ENCODE results near the gene DCD.
"Not testable (repeated sequence)": the region's sequence is repeated elsewhere in the genome, so short reads cannot be mapped to it uniquely, and the experiment has no call there.

DCD gene

DNA sequence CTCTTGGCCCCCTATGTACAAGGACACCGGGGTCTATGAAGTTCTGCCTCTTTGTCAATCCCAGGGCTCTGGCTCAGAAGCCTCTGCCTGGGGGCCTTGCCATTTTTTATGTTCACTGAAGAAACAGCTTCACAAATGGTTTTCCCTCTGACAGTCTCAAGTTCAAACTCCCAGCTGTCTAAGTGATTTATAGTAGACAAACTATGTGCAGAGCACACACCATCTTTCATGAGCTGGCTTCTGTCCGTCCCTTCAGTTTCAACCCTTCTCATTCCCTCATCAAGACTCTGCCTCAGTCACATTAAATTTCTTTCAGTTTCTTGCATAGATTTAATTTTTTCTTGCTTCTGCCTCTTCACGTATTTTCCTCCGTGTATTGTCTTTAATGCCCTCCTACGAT, 2.7 kb upstream of the DCD start:
- ATAC-seq = no peak

DNA sequence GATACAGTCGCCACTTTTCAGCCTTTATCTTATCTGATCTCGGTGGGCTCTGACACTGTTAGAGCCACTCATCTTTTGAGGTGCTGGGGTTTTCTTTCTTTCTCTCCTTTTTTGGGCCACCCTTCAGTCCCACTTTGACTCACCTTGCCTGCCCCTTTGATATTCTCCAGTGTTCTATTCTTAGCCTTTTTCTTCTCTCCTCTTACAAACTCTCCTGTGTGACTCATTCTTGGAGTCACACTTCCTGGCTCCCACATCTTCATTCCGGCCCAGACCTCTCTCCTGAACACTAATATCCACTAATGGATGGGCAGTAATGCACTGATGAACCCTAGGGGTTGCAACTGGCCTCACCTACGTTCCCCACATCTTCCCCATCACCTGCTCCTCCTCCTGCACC, 2.2 kb upstream of the DCD start:
- ATAC-seq = no peak

DNA sequence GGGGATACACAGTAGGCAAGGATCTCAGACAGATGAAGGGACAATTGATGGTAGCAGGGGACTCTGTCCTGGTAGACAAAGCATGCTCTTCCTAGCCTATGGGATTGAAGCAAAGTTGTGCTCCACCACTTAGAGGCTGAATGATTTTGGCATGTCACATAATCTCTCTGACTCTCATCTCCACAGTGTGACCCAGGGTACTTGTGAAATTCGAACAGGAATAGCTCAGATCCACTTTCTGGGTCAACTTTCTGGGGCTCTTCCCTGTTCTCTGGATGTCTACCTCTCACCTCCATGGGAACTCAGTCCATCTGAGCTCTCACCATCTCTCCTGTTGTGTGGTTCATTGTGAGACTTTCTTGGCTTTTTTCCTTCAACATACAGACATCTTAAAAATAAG, 1.7 kb upstream of the DCD start:
- ATAC-seq = no peak

DNA sequence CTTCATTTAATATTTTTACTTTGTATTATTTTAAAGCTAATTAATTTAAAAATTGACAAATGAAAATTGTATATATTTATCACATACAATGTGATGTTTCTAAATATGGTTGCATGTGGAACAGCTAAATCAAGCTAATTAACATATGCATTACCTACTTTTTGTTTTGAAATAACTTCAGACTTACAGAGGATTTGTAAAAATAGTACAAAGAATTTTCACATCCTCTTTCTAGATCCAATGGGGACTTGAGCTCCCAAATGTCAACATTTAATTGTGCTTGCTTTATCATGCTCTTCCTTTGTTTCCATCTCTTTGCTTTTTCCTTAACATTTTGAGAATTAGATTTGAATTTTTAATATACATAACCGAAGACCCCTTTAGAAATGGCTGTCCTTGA, 6.6 kb downstream of the DCD start:
- no peak for ATAC-seq

DNA sequence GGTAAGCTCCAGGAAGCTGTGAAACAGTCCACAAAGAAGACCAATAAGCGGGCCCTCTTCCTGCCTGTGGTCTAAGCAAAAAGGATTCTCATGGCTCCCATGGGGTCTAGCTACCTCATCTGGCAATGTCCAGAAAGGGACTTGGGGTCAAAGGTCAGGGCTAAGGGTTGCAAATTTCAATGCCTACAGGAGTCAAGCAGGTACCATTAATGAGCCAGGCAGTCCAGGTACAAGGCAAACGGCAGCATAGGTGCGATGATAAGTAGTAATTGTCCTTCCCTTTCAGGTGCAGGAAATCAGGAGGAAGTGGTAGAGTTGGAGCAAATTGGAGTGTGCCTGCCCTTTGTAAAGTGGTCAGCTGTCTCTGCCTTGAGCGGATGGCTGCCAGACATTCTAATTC, 7.1 kb downstream of the DCD start:
- ATAC-seq = no peak

DNA sequence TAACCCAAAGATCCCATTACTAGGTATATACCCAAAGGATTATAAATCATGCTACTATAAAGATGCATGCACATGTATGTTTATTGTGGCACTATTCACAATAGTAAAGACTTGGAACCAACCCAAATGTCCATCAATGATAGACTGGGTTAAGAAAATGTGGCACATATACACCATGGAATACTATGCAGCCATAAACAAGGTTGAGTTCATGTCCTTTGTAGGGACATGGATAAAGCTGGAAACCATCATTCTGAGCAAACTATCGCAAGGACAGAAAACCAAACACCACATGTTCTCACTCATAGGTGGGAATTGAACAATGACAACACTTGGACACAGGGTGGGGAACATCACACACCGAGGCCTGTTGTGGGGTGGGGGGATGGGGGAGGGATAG, 9.1 kb downstream of the DCD start:
- ATAC-seq = not testable (repeated sequence)

DNA sequence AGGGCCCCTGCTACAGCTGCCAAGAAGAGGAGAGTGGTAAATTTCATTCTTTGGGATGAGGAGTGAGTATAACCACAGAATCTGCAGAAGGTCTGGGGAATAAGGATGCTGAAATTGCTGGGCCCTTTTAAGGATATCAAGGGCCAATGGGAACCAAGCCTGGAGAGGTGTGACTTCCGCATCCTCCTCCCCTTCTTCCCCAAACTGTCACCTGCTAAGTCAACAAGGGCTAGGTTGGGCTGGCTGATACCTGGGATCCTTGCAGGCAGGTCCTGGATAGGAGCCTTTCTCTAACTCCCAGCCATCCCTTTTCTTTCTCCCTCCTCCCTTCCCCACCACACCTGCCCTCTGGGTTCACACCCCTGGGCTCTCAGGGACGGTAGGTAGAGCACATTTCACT, 13.4 kb downstream of the DCD start, which contains the start of gene LACRT:
LACRT (minus strand) TSS at position 101 of the 400 bp plus-strand sequence; CDS start at position 47, 54 bp downstream.
- ATAC-seq = no peak

DNA sequence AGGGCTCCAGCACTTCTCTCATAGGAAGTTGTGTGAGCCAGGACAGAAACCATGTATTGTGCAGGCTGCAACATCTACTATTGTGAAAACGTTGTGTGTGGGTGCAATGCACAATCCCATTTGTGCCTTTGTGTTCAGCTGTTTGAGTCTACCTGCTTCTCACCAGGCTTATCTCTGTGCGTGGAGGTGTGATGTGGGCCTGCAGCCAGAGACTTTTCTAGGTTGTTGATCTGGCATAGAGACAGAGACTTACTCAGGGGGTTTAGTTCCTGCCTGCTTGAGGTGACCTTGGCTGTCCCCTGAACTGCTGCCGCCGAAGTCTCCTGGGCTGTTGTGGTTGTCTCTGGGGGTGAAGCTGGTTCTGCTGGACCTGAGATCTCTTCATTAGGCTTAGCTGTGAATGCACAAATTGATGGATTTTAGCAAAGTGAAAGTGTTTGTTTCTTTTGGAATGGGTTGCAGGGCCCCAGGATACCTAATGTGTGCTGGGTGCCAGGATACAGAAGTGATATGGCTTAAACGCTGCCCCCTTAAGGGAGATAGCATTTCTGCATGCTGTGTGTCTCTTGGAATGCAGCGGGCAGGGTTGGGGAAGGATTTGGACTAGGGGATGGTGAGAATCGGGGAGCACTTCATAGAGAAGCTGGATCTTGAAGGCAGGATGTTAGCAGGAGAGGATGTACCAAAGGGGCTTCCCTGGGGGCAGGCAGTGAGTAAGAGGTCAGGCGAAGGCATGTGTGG, 16.0 kb downstream of the DCD start:
- no peak for ATAC-seq

DNA sequence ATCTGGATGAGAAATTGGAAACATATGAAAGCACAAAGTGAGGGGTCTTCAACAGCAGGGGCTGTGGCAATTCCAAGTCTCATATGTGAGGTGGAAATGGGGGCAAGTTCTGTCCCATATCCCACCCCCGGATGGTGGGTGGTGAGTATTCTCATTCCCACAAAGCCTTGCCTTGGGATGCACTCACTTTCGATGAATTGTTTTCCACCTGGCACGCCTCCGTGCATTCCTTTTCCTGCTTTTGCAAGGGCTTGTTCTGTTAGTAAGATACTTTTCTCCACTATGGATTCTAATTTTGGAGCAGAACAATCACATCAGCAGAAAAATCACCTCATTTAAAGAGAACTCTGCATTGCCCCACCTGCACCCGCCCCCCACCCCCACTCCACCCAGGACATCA, 16.6 kb downstream of the DCD start:
- ATAC-seq = no peak

DNA sequence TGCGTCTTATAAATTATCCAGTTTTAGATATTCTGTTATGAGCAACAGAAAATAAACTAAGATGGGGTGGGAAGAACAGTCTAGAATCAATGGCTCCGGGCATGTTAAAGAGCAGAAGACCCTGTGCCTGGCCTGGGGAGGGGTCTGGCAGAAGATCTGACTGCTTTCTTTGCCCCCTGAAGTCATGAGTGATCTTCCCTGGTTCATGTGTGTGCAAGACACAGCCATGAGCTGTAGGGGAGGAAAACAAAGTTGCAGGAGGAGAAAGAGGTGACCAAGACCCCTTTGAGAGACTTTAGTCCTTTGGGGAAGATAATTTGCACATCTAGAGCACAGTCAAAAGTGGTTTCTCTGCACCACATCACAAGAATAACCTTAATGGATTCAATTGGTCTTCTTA, 18.2 kb downstream of the DCD start:
- ATAC-seq = no peak

DNA sequence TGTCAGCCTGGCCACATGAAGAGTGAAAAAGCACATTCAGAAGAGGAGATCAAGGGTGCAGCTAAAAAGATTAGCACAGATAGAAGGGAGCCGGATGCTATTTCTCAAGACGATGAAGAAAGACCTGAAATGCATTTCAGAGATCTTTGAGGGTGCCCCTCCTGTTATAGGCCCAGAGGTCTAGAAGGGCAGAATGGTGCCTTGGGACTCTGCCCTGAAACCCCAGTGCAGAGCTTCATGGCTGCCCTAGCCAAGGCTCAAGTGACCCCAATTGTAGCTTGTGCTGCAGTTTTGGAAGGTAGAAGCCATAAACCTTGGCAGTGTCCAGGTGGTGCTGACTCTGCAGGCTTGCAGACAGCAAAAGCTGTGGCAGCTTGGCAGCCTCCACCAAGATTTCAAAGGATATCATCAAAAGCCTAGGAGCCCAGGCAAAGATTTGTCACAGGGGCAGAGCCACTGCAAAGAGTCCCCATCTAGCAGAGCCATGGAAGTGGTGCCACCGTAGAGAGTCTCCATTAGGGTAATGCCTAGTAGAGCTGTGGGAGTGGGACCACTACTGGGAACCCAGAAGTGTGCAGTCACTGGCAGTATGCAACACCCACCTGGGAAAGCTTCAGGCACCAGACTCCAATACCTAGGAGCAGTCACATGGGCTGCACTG, 19.8 kb downstream of the DCD start:
- ATAC-seq = no peak

DNA sequence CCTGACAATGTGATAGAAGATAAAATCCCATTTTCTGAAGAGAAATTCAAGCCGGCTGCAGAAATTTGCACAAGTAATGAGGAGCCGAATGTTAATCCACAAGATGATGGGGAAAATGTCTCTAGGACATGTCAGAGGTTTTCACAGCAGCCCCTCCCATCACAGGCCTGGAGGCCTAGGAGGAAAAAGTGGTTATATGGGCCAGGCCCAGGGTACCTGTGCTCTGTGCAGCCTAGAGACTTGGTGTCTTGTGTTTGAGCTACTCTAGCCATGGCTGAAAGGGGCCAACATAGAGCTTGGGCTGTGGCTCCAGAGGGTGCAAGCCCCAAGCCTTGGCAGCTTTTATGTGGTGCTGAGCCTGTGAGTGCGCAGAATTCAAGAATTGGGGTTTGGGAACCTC, 20.9 kb downstream of the DCD start:
- no peak for ATAC-seq

DNA sequence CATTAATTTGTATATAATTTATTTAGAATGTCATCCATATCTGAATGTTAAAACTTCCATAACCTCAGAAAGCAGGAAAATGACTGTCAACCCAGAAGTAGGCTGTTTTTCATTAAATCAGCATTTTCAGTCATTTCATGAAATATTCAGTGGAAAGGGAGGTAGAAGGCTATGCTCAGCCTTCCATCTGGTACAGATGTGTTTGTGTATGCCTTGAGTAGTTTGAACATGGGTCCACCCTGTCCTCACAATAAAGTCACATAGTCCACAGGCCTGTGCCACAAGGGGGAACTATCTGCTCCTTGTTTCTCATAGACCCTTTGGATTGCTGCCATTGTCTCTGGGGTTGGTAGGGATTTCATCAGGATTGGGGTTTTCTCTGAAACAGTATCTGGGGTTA, 22.6 kb downstream of the DCD start:
- ATAC-seq = no peak

DNA sequence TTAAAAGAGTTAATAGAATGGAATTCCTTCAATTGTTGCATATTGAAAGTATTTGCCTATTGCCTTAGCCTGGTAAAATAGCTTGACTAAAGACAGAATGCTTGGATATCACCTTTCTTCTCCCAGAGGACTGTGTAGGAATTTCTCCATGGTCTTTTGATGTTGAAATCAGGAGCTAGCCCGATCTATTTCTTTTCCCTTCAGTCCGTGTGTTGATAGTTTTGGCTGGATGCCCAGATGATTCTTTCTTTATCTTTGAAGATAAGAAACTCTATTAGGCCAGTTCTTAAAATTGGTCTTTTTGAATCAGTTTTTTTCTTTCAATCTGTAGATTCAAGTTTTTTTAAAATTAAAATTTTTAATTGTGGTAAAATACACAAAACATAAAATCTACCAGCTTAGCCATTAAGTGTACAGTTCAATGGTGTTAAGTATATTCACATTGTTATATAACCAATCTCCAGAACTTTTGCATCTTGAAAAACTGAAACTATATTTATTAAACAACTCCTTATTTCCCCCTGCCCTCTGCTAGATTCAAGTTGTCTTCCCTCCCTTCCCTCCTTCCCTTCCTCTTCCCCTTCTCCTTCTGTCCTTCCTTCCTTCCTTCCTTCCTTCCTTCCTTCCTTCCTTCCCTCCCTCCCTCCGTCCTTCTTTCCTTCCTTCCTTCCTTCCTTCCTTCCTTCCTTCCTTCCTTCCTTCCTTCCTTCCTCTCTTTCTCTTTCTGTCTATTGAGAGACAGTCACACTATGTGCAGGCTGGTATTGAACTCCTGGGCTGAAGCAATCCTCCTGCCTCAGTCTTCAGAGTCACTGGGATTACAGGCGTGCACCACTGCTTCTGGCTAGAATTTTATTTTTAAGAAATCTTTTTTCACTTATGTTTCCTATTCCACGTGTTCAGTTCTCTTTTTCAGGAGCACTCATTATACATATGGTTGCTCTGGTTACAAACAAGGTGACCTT, 23.6 kb downstream of the DCD start:
- no peak for ATAC-seq

DNA sequence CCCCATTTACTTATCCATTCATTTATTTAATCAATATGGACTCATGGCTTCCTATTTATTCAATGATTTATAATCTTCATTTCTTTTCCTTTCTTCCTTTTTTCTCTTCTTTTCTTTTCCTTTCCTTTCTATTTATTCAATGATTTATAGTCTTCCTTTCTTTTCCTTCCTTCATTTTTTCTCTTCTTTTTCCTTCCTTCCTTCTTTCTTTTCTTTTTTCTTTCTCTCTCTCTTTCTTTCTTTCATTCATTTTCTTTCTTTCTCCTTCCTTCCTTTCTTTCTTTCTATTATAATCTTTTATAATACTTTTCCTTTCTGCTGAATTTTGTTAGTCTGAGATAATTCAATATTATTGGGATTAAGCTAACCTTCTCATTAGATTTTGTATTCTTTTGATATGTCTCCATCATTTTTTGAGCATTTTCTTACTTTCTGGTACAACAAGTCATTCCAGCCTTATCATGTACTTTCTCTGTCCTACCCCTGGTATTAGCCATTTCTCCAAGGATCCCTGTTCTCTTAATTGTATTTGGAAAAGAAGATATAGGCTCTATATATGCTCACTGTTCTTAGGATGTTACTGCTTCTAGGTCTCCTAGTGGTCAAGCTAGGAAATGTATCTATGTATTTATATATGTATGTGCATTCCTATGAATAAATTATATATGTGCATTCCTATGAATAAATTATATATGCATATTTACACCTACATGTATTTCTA, 25.5 kb downstream of the DCD start:
- no peak for ATAC-seq

DNA sequence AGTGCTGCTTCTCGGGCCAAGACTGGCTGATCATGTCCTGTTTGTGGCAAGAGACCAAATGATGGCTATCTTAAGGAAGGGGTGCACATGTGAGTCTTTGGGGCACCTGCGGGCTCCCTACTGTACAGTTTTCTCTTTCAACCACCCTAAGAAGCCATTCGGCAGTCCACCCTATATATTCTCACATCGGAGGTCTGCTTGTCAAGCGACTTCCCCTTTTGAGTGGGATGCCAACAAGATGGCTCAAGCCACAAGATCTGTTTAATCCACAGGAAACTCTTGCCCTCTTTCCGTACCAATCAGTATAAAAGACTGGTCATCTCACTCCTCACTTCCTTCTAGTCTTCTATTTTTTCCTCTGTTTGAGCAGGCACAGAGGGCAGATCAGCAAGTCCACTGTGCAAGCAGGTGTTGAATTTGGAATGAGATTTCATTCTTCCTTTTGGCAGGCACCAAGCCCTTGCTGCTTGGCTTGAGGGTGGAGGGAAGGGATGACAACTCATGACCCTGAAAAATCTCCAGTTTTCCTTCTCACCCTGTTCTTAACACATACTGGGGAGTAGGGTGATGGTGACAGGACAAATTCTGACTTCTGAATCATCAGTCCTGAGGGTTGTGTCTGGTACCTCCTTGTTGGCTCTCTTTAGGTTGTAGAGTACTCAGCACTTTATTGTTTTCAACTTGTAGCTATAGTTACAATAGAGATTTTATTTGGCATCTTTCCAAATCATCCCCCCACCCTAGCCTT, 31.1 kb downstream of the DCD start:
- no peak for ATAC-seq

DNA sequence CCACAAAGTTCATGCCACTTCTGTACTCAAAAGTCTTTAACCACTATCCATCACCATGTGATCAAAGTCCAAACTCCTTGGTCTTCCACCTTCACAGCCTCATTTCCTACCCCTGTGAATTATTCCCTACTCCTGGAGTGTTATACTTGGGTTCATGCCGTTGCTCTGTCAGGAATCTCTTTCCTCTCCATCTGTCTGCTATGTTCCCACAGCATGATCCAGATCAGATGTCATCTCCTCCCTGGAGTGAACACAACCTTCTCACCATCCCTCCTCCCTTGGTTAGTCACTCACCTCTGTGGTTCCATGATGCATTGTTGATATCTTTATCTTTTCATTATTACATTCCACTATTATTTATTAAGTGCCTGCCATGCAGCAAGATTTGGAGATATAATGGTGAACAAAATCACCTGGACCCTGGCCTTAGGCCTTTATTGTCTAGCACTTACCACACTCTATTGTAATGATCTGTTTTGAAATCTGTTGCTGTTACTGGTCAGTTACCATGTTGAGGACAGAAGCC, 35.9 kb downstream of the DCD start:
- no peak for ATAC-seq

DNA sequence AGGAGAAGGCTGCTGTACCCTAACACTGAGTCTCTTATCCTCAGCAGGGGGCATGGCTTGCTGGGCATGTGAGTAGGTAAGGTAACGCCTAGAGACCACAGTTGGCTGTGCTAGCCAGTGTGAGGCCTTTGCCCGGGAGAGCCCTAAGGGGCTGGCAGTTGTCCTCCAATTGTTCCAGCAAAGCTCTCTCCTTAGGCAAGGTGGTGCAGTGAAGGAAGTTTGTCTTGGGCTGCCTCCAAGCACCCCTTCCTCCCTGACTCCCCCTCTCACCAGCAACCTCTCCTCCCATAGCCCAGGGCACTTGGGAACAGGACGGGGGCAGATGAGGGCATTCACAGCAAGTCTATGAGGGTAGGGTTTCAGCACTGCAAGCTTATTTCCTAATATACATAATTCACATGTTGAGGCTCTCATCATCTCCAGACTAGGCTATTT, 36.4 kb downstream of the DCD start:
- no peak for ATAC-seq

DNA sequence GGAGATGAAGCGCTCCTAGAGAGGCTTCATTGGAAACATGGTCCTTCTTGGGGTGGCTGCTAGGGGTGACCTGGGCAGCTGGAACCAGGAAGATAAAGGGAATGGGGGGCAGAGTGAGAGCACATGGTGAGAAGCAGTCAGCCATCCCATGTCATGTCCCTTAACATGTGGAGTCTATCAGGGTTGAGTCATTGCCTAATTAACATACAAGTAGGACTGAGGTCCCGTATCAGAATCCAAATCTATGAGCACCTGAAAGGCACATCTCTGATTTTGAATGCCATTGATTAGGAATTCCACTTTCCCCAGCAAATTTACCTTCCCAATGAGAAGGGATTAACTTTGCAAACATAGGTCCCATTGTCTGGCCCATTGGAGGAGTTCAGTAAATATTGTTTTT, 39.4 kb downstream of the DCD start:
- no peak for ATAC-seq

DNA sequence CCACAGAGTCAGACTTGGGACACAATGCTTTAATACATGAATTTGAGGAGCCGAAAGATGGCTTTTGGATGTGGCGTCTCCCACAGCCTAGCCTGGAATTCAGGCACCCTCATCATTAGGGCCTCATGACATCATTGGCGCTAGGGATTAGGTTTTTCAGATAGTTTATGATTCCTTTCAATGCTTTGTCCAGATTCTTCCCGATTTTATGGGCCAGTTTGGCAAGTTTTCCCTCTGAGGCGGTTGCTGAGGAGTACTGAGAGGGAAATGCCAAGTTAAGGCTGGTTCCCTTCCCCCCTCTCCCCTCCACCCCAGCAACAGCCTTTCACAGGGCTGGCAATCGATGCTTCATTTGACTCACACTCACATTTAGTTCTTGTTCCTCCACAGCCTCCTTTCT, 40.0 kb downstream of the DCD start:
- ATAC-seq = no peak

DNA sequence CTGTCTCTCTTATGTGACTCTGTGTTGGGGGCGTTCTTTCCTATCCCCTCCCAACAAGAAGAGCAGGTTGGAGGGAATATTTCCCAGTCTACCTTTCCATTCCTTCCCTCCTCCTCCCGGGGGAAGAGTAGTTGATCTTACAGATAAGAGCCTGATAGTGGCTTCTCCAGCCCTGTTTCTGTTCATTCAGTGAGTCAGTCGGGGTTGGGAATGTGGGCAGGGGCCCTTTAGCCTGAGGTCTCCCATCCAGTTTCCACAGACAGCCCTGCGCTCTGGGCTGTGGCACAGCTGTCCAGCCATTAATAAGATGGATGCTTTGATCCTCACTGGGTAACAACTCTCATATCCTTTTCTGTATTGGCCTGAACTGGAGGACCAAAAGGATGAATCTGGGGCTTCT, 41.6 kb downstream of the DCD start:
- no peak for ATAC-seq

Measured in activated CD4-positive, CD25-positive, alpha-beta regulatory T cell treated with anti-CD3 and anti-CD28 coated beads, Interleukin-2, amount 50 U/mL, for 24 hours (primary cell).